Ectodermal cell (in vitro differentiated cells): ENCODE results near the gene TH.
A peak's percentile ranks its signal among the peaks of the same experiment; 100 is the strongest.

Source experiments
- H3K27ac ChIP-seq: 2 replicates; pipeline ENCODE4 v1.7.0; 2013; ENCODE audit warnings: mild to moderate bottlenecking, low read depth, low read length; ENCODE audit not compliant: insufficient read depth, poor library complexity, severe bottlenecking
- H3K27me3 ChIP-seq: 2 replicates; pipeline ENCODE4 v1.7.0; 2013; ENCODE audit warnings: mild to moderate bottlenecking, low read length; ENCODE audit not compliant: insufficient read depth, control insufficient read depth, poor library complexity, severe bottlenecking
- H3K36me3 ChIP-seq: one replicate; pipeline ENCODE4 v1.7.0; 2013; ENCODE audit warnings: low read length; ENCODE audit not compliant: control insufficient read depth, insufficient read depth
- H3K4me1 ChIP-seq: one replicate; pipeline ENCODE4 v1.7.0; 2013; ENCODE audit warnings: low read length; ENCODE audit not compliant: control insufficient read depth, insufficient read depth
- H3K4me3 ChIP-seq: 2 replicates; pipeline ENCODE4 v1.7.0; 2013; ENCODE audit warnings: low read depth, low read length, control low read depth; ENCODE audit not compliant: insufficient read depth
- H3K9me3 ChIP-seq: 2 replicates; pipeline ENCODE4 v1.7.0; 2013; ENCODE audit warnings: mild to moderate bottlenecking, low read length, moderate library complexity; ENCODE audit not compliant: control insufficient read depth
- WGBS, 2 experiments: methylation state at CpG; one replicate each; pipeline ENCODE4 v1.1.7; 2013; ENCODE audit warnings: missing lambda C conversion rate in 2 of 2; 5-methylcytosine and 5-hydroxymethylcytosine counted together

Gene TH

DNA sequence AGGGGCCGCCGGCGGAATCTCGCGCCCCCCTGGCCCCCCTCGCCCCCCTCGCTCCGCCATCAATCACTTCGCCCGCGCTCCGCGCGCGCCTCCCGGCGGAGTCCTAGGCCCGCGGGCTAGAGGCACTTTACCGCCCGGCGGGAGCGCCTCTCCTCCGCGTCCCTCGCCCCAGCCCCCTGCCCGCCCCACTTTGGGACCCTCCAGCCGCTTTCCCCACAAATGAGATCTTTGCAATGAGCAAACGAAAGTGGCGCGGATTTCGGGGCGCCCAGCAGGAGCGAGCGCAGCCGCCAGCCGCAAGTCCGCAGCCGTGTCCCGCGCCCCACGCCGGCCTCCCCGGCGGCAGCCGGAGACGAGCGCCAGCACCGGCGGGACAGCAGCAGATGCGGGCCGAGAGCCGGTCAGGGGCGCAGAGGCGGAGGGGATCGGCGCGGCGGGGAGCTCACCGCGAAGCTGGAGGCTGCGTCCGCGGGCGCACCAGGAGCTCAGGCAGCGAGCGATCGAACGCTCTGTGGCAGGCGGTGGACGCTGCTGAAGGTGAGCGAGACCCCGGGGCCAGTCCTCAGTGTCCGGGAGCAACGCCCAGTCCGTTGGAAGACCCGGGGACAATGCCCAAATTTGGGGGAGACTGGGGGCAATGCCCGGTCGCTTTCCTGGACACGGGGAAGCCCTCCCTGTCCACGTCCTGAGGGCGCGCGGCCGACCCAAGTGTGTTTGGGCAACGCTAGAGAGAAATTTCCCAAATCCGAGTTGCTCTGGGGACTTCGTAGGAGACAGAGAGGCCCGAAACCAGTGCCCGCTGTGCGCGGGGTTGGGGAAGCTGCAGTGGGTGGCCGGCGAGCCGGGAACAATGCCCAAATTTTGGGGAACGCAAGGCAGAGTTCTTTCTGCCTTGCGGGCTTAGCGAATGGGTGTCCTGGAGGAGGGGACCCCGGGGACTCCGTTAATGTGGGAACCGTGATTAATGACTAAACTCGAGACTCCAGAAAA is 30.9 kb downstream of the TH start:
- no peak overlapping the region for H3K4me3 ChIP-seq

DNA sequence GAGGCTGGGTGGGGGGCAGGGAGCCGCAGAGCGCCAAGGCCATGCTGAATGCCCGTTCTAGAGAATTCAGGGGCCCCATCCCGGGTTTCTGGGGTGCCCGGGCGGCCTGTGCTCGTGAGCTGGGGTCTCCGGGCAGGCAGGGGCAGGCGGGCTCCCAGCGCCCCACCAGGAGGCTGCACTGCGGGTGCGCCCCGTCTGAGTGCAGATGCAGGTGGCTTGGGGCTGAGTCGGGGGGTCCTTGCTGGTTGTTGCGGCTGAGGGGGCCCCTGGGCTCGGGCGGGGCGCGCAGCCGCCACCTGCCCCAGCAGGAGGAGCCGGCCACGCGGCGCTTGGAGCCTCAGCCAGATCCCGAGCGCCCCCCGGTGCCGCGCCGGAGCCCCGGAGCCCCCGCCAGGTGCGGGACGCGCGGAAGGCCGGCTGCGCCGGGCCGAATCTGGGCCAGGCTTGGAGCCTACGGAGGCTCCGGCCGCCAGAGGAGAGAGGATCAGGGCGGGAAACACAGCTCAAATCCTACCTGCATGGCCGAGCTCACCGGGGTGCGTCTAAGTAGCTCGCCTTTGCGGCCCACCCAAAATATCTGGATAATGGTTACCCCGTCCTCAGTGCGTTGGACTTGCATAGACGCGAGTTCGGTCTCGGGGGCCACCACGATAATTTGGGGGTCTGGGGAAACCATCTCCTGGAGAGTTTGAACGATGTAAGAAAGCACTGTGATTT is 31.8 kb downstream of the TH start:
- Histone ChIP-seq H3K9me3 (no peaks in the 10 kb centered on the region), H3K4me3 (no peak overlapping the region), H3K27ac (no peak overlapping the region), H3K36me3 (no peaks in the 10 kb centered on the region), H3K4me1 (peaks cover 21% of the 10 kb centered on the region), H3K27me3 (peaks cover 97% of the 10 kb centered on the region)
- 3% methylated on average over 57 of the region's 57 CpGs for WGBS, 2 experiments

More for the DNA sequence above, 30.9 kb downstream of the TH start:
- no peak overlapping the region for H3K27ac ChIP-seq
- no peaks in the 10 kb centered on the region for H3K9me3 ChIP-seq
- peaks cover 99% of the 10 kb centered on the region for H3K27me3 ChIP-seq
- H3K36me3 ChIP-seq = no peaks in the 10 kb centered on the region
- H3K4me1 ChIP-seq = peaks cover 27% of the 10 kb centered on the region
- WGBS, 2 experiments = 2% methylated on average over 101 to 102 of the region's 102 CpGs

DNA sequence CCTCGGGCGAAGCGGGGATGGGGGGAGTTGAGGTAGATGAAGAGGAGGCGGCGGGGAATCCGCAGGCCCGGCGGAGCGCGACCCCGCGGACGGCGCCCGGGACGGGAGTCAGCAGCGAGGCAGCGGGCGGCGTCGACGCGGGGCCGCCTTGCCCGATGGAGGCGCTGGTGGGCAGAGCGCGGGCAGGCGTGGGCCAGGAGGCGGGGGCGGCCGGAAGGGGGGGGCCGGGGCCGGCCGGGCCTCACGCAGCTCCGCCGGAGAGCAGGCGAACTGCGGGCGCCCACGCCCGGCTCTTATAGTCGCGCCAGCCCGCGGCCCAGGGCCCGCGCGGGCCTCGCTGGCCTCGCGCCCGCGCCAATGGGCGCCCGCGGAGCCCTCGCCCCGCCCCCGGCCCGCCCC is 32.5 kb downstream of the TH start, which contains the start of gene IGF2:
IGF2 (minus strand) TSS at position 267 of the 399 bp plus-strand sequence. CDS start 3,866 bp downstream, outside the sequence.
- Histone ChIP-seq H3K27ac (no peak within 1 kb of the TSS), H3K9me3 (no peaks in the 10 kb centered on the region), H3K4me3 (peak within 1 kb of the TSS; percentile 42), H3K27me3 (peaks cover 97% of the 10 kb centered on the region), H3K4me1 (peaks cover 21% of the 10 kb centered on the region), H3K36me3 (no peaks in the 10 kb centered on the region)
- 1% methylated on average over 62 of the region's 62 CpGs for WGBS, 2 experiments

DNA sequence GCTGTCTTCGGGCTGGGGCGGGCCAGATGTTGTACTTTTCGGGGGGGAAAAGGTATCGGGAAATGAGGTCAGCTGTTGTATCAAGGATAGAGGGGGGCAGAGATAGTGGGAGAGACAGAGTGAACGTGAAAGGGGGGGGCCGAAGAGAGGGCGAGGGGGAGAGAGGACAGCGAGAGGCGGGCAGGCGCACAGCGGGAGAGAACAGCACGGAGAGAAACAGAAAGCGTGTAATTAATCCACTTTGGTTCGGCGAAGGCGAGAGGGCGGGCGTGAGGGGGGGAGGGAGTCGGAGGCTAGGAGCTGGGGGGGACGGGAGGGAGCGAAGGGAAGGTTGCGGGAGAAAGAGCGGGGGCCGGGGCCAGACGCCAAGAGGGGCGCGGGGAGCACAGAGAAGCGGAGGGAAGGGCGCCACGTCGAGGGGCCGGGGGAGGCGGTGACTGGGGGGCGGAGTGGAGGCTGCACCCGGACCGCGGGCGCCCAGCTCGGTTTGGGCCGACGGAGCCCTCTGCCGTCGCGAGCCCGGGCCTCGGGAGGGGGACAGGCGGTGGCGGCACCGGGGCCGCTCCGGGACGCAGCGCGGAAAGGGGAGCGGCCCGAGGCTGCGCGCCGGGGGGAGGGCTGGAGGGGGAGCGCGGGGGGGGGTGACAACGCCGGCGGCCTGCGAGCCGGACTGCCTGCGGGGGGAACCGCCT is 33.0 kb downstream of the TH start:
- WGBS, 2 experiments = 2% methylated on average over 67 to 68 of the region's 68 CpGs
- H3K36me3 ChIP-seq = no peaks in the 10 kb centered on the region
- H3K9me3 ChIP-seq = no peaks in the 10 kb centered on the region
- H3K27ac ChIP-seq = no peak overlapping the region
- peaks cover 21% of the 10 kb centered on the region for H3K4me1 ChIP-seq
- peaks cover 97% of the 10 kb centered on the region for H3K27me3 ChIP-seq
- H3K4me3 ChIP-seq = peak overlapping the region; percentile 42

DNA sequence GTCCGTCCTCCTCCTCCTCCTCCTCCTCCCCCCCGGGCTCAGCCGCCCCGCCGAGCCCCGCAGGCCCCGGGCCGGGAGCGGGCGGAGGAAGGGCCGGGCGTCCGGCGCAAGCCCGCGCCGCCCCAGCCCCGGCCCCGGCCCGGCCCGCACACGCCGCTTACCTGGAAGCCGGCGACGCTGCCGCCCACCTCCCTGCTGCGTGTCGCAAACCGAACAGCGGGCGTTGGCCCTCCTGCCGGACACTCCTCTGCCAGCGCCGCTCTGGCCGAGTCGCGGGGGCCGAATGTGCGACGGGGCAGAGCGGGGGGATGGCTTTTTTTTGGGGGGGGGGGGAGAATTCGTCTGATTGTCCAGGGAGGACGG is 33.6 kb downstream of the TH start:
- H3K27ac ChIP-seq = no peak overlapping the region
- 0% methylated on average over 44 of the region's 44 CpGs for WGBS, 2 experiments
- H3K27me3 ChIP-seq = peaks cover 97% of the 10 kb centered on the region
- peak overlapping the region; percentile 42 for H3K4me3 ChIP-seq
- no peaks in the 10 kb centered on the region for H3K9me3 ChIP-seq
- peaks cover 21% of the 10 kb centered on the region for H3K4me1 ChIP-seq
- no peaks in the 10 kb centered on the region for H3K36me3 ChIP-seq

DNA sequence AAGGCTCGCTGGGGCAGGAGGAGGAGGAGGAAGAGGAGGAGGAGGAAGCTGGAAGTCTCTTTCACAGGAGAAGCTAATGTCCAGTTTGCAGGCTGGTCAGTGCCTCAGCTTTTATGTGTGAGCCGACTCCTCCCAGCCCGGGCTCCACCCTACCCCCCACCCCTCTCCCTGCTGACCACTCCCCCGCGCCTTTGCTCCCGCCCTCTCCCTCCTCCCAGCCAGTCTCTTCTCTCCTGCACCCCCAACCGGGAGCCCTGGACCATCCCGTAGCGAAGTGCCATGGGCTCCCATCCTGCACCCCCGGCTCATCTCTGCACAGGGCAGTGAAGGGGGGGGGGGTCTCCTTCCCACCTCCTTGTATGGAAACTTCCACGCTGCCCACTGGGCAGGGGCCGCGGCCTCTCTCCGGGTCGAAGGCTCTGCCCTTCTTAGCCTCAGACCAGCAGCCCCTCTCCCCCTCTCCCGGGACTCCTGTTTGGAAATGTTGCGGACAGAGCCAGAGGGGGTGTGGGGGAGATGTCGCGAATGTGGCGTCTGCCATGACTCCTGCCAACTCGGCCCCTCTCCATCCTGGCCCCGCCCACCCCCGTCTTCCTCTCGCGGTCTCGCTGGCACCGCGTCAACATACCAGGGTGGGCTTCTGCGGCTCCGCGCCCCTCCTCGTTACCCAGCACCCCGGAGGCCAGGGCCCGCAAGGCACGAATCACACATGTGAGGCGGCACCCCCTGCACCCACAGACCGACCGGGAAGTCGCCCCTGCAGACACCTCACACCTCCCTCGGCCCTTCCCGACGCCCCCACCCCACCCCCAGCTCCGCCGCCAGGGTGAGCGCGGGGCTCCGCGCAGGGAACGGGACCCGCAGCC is 34.2 kb downstream of the TH start:
- peaks cover 21% of the 10 kb centered on the region for H3K4me1 ChIP-seq
- peak overlapping the region; percentile 42 for H3K4me3 ChIP-seq
- peak overlapping the region; percentile 3 for H3K27ac ChIP-seq
- no peaks in the 10 kb centered on the region for H3K36me3 ChIP-seq
- WGBS, 2 experiments = 0 to 1% methylated on average over 48 to 50 of the region's 50 CpGs
- no peaks in the 10 kb centered on the region for H3K9me3 ChIP-seq
- peaks cover 96% of the 10 kb centered on the region for H3K27me3 ChIP-seq

DNA sequence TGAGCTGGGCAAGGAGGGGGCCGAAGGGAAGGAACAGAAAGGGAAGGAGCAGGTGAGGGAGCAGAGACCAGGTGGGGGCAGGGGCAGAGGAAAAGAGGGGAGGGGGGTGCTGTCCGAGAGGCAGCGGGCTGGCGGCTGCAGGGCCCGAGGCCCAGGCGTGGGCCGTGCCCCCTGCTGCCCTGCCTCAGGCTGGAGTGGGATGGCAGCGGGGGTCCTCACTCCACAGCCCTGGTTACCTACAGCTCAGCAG is 34.7 kb downstream of the TH start:
- H3K4me3 ChIP-seq = peak overlapping the region; percentile 12
- WGBS, 2 experiments = 7 to 10% methylated on average over 8 of the region's 8 CpGs

DNA sequence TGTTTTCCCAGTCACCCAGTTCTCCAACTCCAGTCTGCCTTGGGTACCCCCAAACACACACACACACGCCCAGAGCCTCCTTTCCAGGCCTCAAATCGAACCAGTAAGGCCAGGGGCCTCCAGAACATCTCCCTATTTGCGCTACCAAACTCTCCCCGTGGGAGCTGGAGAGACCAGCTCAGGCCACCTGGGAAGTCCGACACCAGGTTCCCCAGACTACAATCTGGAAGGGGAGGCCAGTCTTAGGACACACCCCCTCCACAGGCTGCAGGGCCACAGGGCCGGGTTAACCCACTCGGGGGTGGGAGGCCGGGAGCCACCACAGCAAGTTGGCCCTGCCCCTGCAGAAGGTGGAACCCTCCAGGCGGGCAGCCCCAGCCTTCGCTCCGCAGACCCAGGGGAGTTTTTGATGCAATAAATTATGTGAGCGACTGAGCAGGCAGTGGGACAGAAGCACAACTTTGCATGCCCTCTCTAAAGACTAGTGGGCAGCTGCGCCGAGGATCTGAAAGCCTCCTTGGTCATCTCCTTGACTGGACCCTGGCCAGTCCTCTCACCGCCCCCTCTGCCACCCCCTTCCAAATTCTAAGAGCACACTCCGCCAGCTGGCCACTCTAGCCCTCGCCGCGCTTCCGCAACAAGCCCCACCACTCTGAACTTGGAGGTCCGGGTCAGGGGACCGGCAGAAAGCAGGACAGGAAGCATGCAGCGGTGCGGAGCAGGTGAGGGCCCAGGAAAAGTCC is 35.2 kb downstream of the TH start:
- Histone ChIP-seq H3K4me1 (peaks cover 21% of the 10 kb centered on the region), H3K36me3 (no peaks in the 10 kb centered on the region), H3K4me3 (peak overlapping the region; percentile 12), H3K27me3 (peaks cover 85% of the 10 kb centered on the region), H3K27ac (no peak overlapping the region), H3K9me3 (no peaks in the 10 kb centered on the region)
- 59% methylated on average over 24 of the region's 24 CpGs for WGBS, 2 experiments

More for the DNA sequence above, 34.7 kb downstream of the TH start:
- Histone ChIP-seq H3K36me3 (no peaks in the 10 kb centered on the region), H3K27me3 (peaks cover 90% of the 10 kb centered on the region), H3K27ac (no peak overlapping the region), H3K4me1 (peaks cover 21% of the 10 kb centered on the region), H3K9me3 (no peaks in the 10 kb centered on the region)

DNA sequence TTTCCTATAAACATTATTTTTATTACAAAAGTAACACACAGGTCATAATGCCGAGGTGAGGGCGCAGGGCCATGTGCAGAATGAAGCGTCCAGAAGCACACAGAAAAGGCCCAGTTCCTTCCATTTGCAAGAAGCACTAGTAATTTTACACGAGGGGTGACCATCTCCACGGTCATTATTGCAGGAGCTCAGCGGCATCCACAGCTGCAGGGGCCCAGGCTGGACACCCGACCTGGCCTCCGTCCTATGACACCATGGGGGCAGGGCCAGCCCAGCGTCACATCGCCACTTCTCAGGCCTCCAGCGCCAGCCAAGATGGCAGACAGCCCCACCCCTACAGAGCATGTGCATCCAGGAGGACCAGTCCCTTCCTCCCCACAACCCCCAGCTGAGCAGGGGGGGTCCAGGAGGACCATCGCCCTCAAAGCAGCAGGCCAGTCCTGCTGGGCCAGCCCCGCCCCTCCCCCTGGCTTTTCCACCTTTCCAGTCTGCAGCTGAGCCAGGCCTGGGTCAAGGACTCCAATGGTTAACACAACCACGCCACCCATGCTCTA is 35.9 kb downstream of the TH start:
- no peaks in the 10 kb centered on the region for H3K36me3 ChIP-seq
- H3K4me3 ChIP-seq = no peak overlapping the region
- H3K9me3 ChIP-seq = no peaks in the 10 kb centered on the region
- no peak overlapping the region for H3K27ac ChIP-seq
- H3K27me3 ChIP-seq = peaks cover 78% of the 10 kb centered on the region
- WGBS, 2 experiments = 86 to 87% methylated on average over 14 of the region's 14 CpGs
- peaks cover 18% of the 10 kb centered on the region for H3K4me1 ChIP-seq
